ENCODE data around the gene CD300LB. TPM values are rescaled to one million over a fixed set of nuclear protein-coding genes. Genes with fewer than 3 reads are reported as not detected.

Gene CD300LB
- total RNA-seq, 2 experiments from 2014 or later, result not detected

- CTCF ChIA-PET, result interaction anchor here (4.0 kb wide), 1 partner anchor 17 kb away, joined by 18 read pairs; no protein-coding TSS in a partner anchor
- POLR2A ChIA-PET, result no interaction called here
These were observed 57.1 kb downstream of the CD300LB start for GRCh38 chr17:74474043-74474792.

- CTCF ChIA-PET, result interaction anchor here (4.0 kb wide), 1 partner anchor 16 kb away, joined by 18 read pairs; no protein-coding TSS in a partner anchor
- POLR2A ChIA-PET, result no interaction called here
These were observed 58.0 kb downstream of the CD300LB start for GRCh38 chr17:74473294-74473693.

- ChIA-PET CTCF (interaction anchor here (4.0 kb wide), 1 partner anchor 15 kb away, joined by 18 read pairs; no protein-coding TSS in a partner anchor), POLR2A (no interaction called here)
These were observed 58.4 kb downstream of the CD300LB start for GRCh38 chr17:74472890-74473289.

- POLR2A ChIA-PET, result no interaction called here
- CTCF ChIA-PET, result interaction anchor here (0.7 to 4.0 kb wide), 4 partner anchors 14 to 103 kb away, joined by 3 to 18 read pairs (median 3); no protein-coding TSS in a partner anchor
These were observed 59.9 kb downstream of the CD300LB start for GRCh38 chr17:74471341-74471740.

Other genes with a start within 250 kb of the CD300LB start
- under 1 TPM; 0.19 to 0.25 TPM for gene KIF19, start 205.2 kb downstream of the CD300LB start, total RNA-seq
- gene BTBD17, start 169.6 kb downstream of the CD300LB start, total RNA-seq, result not detected
- not detected for gene GPR142, start 164.0 kb downstream of the CD300LB start, total RNA-seq
- under 1 TPM; 0.44 to 0.59 TPM for gene GPRC5C, start 99.4 kb downstream of the CD300LB start, total RNA-seq
- 1 to 10 TPM; 4.4 to 5.1 TPM for gene CD300A, start 64.8 kb downstream of the CD300LB start, total RNA-seq
- not detected for gene CD300C, start 14.6 kb upstream of the CD300LB start, total RNA-seq
- not detected for gene CD300H, start 36.0 kb upstream of the CD300LB start, total RNA-seq
- not detected for gene CD300LD, start 60.8 kb upstream of the CD300LB start, total RNA-seq
- gene CD300E, start 92.3 kb upstream of the CD300LB start, total RNA-seq, result not detected
- not detected for gene CD300LF, start 181.4 kb upstream of the CD300LB start, total RNA-seq
- gene RAB37, start 205.8 kb upstream of the CD300LB start, total RNA-seq, result 1 to 10 TPM; 1.3 to 1.4 TPM
- gene NHERF1, start 217.2 kb upstream of the CD300LB start, total RNA-seq, result 100 to 1,000 TPM; 135 to 143 TPM
- gene NAT9, start 244.9 kb upstream of the CD300LB start, total RNA-seq, result 10 to 100 TPM; 44.4 to 49.6 TPM

All from activated CD8-positive, alpha-beta memory T cell treated with anti-CD3 and anti-CD28 coated beads for 36 hours (primary cell).